ENCODE measurements around the gene RNF144A. TPM values are rescaled to one million over a fixed set of nuclear protein-coding genes. Genes with fewer than 3 reads are reported as not detected.

The RNF144A gene
- total RNA-seq, 1 experiment from 2014 or later: 10.6 TPM

DNA sequence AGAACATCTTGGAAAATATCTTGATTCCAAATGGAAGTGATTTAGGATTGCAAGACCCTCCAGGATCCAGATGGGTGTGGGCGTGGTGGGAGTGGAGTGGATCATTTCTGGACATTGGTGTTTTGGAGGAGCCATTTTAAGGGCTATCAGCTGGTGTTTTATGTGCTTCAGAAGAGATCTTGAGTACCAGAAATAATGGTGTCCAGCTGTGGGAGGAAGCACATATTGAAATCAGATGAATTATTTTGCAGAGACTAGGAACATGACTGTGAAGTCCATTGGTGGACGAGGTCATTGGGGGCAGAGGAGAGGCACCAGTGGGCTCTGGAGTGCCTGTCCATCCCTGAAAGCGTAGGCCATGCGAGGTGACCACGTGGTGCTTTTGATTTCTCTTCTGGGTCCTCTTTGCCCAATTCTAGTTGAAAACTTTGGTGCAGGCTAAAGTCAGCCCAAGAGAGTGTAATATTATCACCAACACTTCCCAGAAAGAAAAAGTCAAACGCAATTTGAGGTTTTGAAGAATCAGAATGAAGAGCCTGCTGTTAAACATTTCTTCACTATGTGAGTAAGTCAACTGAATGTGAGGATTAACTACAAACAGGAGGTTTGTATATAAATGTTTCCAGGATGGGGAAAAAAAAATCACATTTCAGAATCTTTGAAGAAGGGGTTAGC is 31.6 kb downstream of the RNF144A start:
- Mint-ChIP-seq H3K36me3 (ENCODE audit: insufficient read depth in 1 of 3, low read depth in 3 of 3) (peaks cover 0 to 3% (median 3%) of the 10 kb centered on the region in 3 experiments; a peak in 4 of 7 replicates), H3K4me1 (peaks cover 0 to 6% of the 10 kb centered on the region in 2 experiments; a peak in 1 of 4 replicates), H3K27me3 (ENCODE audit: low read depth) (no peaks in the 10 kb centered on the region), H3K4me3 (no peak overlapping the region), H3K27ac (no peak overlapping the region), H3K9me3 (no peaks in the 10 kb centered on the region)
- WGBS (ENCODE audit: extremely low coverage, insufficient read length, low lambda C conversion rate): no CpG with 5 or more reads among the region's 6 CpGs
- TF ChIP-seq, protein P1, sequence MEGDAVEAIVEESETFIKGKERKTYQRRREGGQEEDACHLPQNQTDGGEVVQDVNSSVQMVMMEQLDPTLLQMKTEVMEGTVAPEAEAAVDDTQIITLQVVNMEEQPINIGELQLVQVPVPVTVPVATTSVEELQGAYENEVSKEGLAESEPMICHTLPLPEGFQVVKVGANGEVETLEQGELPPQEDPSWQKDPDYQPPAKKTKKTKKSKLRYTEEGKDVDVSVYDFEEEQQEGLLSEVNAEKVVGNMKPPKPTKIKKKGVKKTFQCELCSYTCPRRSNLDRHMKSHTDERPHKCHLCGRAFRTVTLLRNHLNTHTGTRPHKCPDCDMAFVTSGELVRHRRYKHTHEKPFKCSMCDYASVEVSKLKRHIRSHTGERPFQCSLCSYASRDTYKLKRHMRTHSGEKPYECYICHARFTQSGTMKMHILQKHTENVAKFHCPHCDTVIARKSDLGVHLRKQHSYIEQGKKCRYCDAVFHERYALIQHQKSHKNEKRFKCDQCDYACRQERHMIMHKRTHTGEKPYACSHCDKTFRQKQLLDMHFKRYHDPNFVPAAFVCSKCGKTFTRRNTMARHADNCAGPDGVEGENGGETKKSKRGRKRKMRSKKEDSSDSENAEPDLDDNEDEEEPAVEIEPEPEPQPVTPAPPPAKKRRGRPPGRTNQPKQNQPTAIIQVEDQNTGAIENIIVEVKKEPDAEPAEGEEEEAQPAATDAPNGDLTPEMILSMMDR (conservative IDR thresholded peaks at IDR 0.05): no peak
- Histone ChIP-seq H3K14ac (ENCODE audit: insufficient read depth, low read length) (no peak overlapping the region), H4K20me1 (ENCODE audit: control insufficient read depth, insufficient read depth, insufficient read length) (no peaks in the 10 kb centered on the region), H3T11ph (ENCODE audit: low read length) (no peak overlapping the region), H2BK12ac (ENCODE audit: insufficient read length, low read depth, low read length) (no peak overlapping the region), H4K8ac (replicated peaks; ENCODE audit: insufficient read length, low read depth, low read length) (no peak overlapping the region), H2BK20ac (ENCODE audit: low read depth, low read length, poor library complexity, severe bottlenecking) (no peak overlapping the region), H4K5ac (ENCODE audit: insufficient read length, low read depth, low read length) (no peak overlapping the region), H2AK5ac (ENCODE audit: insufficient read length, low read length) (no peak overlapping the region), H3K56ac (ENCODE audit: insufficient read length, low read depth, low read length) (no peak overlapping the region), H3K18ac (ENCODE audit: insufficient read length, low read depth, low read length) (no peak overlapping the region), H3K4me1 (ENCODE audit: insufficient read depth, low read length) (no peaks in the 10 kb centered on the region), H3K23me2 (ENCODE audit: insufficient read length, low read depth, low read length, poor library complexity, severe bottlenecking) (peaks cover 3% of the 10 kb centered on the region), H3K23ac (ENCODE audit: insufficient read length, low read depth, low read length) (no peak overlapping the region), H4K91ac (ENCODE audit: insufficient read length, low read depth, low read length) (no peak overlapping the region), H3K27ac (ENCODE audit: insufficient read length, low read depth, low read length) (no peak overlapping the region), H2BK120ac (ENCODE audit: low read depth, low read length, poor library complexity, severe bottlenecking) (no peak overlapping the region), H3K9ac (ENCODE audit: extremely low read depth, insufficient read length, low read length) (no peak overlapping the region), H2AFZ (ENCODE audit: low read length) (no peak overlapping the region), H3K27me3 (ENCODE audit: insufficient read depth, low read length) (no peaks in the 10 kb centered on the region), H3K79me2 (ENCODE audit: insufficient read depth, low read length) (no peaks in the 10 kb centered on the region), H3K9me3 (ENCODE audit: control insufficient read depth, low read depth, low read length) (no peaks in the 10 kb centered on the region), H3K79me1 (ENCODE audit: insufficient read depth, low read depth, low read length, poor library complexity, severe bottlenecking) (no peaks in the 10 kb centered on the region), H2BK5ac (ENCODE audit: insufficient read length, low read length) (no peak overlapping the region), H2BK15ac (ENCODE audit: low read depth, low read length) (no peak overlapping the region), H3K4me2 (ENCODE audit: insufficient read depth, insufficient read length, low read length) (no peak overlapping the region), H3K4ac (ENCODE audit: low read depth, low read length) (no peak overlapping the region)
- no peak for DNase-seq

Data from H9 (cell line).